Measurements from ENCODE around the gene GBX1. TPM values are rescaled to one million over a fixed set of nuclear protein-coding genes. Genes with fewer than 3 reads are reported as not detected.

Gene GBX1
- polyA plus RNA-seq, 2 of the 4 experiments (the other 2 are of a cell fraction): not detected

- Histone ChIP-seq H3K4me1 (no peaks in the 10 kb centered on the region), H3K9me3 (no peaks in the 10 kb centered on the region), H3K4me2 (0 out of 3 replicates have a peak overlapping the region, but pooled peaks have one; percentile 11), H3K27ac (no peak overlapping the region), H3K4me3 (no peak overlapping the region)
- CTCF ChIA-PET: interaction anchor here (0.5 to 1.3 kb wide), 28 partner anchors 9 to 387 kb away, joined by 3 to 20 read pairs (median 4); partner anchors contain the start of gene ASB10
- DNase-seq (ENCODE audit: low read depth in 1 of 2, low spot score in 1 of 2) (peak; percentile 61 to 77), ATAC-seq (peak; percentile 54 to 80), FAIRE-seq (no peak)
- TF ChIP-seq SMC3 (IDR thresholded peaks at IDR 0.05) (peak; percentile 98), RAD21 (conservative IDR thresholded peaks at IDR 0.05 in 1 of 2, IDR thresholded peaks at IDR 0.05 in 1 of 2) (peak; percentile 88 to 90), TFCP2L1 (CRISPR knock-in tag; IDR thresholded peaks at IDR 0.05) (0 out of 2 replicates have a peak, but pooled peaks have one; percentile 45), ZNF302 (CRISPR knock-in tag; IDR thresholded peaks at IDR 0.05) (no peak), HEYL (CRISPR knock-in tag; IDR thresholded peaks at IDR 0.05) (no peak), CTCF (IDR thresholded peaks at IDR 0.05) (peak; percentile 100), MAX (IDR thresholded peaks at IDR 0.05) (peak; percentile 66; the same call in 1 of the 2 replicates), MAZ (IDR thresholded peaks at IDR 0.05; ENCODE audit: borderline replicate concordance, low read depth, low read length) (0 out of 2 replicates have a peak, but pooled peaks have one; percentile 74)
- 19% methylated on average over 42 of the region's 42 CpGs for WGBS (ENCODE audit: missing lambda C conversion rate)
- POLR2A ChIA-PET: no interaction called here
Measured at GRCh38 chr7:151172273-151173141, 5.0 kb upstream of the GBX1 start.

- 54% methylated on average over 10 of the region's 10 CpGs for WGBS (ENCODE audit: missing lambda C conversion rate)
- no peak for DNase-seq (ENCODE audit: low read depth in 1 of 2, low spot score in 1 of 2)
- H3K27ac ChIP-seq: no peak overlapping the region
- no peak for FAIRE-seq
- TF ChIP-seq ESRRA (IDR thresholded peaks at IDR 0.05; ENCODE audit: borderline replicate concordance, low read length) (no peak), CEBPB (IDR thresholded peaks at IDR 0.05) (no peak), RFX5 (IDR thresholded peaks at IDR 0.05) (no peak), ZFP36 (IDR thresholded peaks at IDR 0.05; ENCODE audit: borderline replicate concordance, partially characterized antibody) (no peak), RAD21 (conservative IDR thresholded peaks at IDR 0.05 in 1 of 2, IDR thresholded peaks at IDR 0.05 in 1 of 2) (no peak), HES2 (IDR thresholded peaks at IDR 0.05) (no peak), JUNB (IDR thresholded peaks at IDR 0.05) (no peak), EHF (CRISPR knock-in tag; IDR thresholded peaks at IDR 0.05) (no peak), CBX2 (IDR thresholded peaks at IDR 0.05; ENCODE audit: borderline replicate concordance, low read depth) (no peak), ELK1 (IDR thresholded peaks at IDR 0.05; ENCODE audit: low read depth, low read length) (no peak), NPAS2 (CRISPR knock-in tag; IDR thresholded peaks at IDR 0.05; ENCODE audit: borderline replicate concordance) (no peak), SMC3 (IDR thresholded peaks at IDR 0.05) (no peak), MAX (IDR thresholded peaks at IDR 0.05) (no peak), ATOH8 (CRISPR knock-in tag; IDR thresholded peaks at IDR 0.05; ENCODE audit: low read depth) (no peak), USF2 (IDR thresholded peaks at IDR 0.05) (no peak), NR3C1 (IDR thresholded peaks at IDR 0.05) (no peak)
- ATAC-seq: no peak
- H3K9me3 ChIP-seq: no peaks in the 10 kb centered on the region
- ChIA-PET CTCF (interaction anchor here (0.6 to 7.3 kb wide), 19 partner anchors 10 to 151 kb away, joined by 3 to 63 read pairs (median 4); no protein-coding TSS in a partner anchor), POLR2A (no interaction called here)
- H3K4me1 ChIP-seq: no peaks in the 10 kb centered on the region
- no peak overlapping the region for H3K4me3 ChIP-seq
- peak overlapping the region; percentile 96; the same call in 1 of the 3 replicates for H3K4me2 ChIP-seq
Measured at GRCh38 chr7:151168787-151169162, 1.3 kb upstream of the GBX1 start.
